HepG2 (cell line): Measurements from ENCODE around the gene CUL4A.

ENCODE experiments used
- FIP1L1 ChIP-seq: fragments of 200-400 bp; formaldehyde crosslinking; IDR thresholded peaks from 2 replicates; pipeline ENCODE4 v1.6.1; 2018; ENCODE audit warnings: low read depth, mild to moderate bottlenecking, low read length, moderate library complexity, borderline replicate concordance; ENCODE audit not compliant: insufficient read depth
- IKZF1 ChIP-seq: fragments of 450-650 bp; IDR thresholded peaks from 2 replicates; pipeline ENCODE4 v1.7.1; 2016
- TF ChIP-seq, protein P1 (sequence below): fragments of 450-650 bp; IDR thresholded peaks from 2 replicates; pipeline ENCODE4 v1.6.1; 2017; ENCODE audit warnings: mild to moderate bottlenecking
- TF ChIP-seq, protein P2 (sequence below): sonication (generic); formaldehyde crosslinking; IDR thresholded peaks from 2 replicates; pipeline ENCODE4 v1.5.0; 2020; ENCODE audit warnings: mild to moderate bottlenecking, missing genetic modification reagents, moderate library complexity

DNA sequence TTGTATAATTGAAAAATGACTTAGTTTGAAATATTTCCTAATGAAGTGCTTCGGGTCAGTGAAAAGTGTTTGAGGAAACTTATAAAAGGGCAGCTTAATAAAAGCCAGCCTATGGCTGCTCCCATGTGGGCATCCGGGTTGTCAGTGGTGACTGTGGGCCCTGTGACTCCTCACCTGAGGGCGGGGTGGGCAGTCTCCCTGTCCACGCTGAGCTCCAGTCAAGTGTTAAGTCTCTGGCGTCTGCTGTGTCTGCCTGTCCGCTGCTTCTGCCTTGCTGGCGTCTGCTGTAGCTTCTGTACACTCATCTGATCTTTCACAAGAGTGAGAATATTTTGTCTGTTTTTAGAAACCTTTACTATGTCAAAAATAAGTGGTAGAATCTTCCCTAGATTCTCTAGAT, 94.7 kb downstream of the CUL4A start:
- no peak for TF ChIP-seq FIP1L1
- TF ChIP-seq, protein P1, sequence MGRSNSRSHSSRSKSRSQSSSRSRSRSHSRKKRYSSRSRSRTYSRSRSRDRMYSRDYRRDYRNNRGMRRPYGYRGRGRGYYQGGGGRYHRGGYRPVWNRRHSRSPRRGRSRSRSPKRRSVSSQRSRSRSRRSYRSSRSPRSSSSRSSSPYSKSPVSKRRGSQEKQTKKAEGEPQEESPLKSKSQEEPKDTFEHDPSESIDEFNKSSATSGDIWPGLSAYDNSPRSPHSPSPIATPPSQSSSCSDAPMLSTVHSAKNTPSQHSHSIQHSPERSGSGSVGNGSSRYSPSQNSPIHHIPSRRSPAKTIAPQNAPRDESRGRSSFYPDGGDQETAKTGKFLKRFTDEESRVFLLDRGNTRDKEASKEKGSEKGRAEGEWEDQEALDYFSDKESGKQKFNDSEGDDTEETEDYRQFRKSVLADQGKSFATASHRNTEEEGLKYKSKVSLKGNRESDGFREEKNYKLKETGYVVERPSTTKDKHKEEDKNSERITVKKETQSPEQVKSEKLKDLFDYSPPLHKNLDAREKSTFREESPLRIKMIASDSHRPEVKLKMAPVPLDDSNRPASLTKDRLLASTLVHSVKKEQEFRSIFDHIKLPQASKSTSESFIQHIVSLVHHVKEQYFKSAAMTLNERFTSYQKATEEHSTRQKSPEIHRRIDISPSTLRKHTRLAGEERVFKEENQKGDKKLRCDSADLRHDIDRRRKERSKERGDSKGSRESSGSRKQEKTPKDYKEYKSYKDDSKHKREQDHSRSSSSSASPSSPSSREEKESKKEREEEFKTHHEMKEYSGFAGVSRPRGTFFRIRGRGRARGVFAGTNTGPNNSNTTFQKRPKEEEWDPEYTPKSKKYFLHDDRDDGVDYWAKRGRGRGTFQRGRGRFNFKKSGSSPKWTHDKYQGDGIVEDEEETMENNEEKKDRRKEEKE, result no peak
- no peak for TF ChIP-seq IKZF1
- TF ChIP-seq, protein P2, sequence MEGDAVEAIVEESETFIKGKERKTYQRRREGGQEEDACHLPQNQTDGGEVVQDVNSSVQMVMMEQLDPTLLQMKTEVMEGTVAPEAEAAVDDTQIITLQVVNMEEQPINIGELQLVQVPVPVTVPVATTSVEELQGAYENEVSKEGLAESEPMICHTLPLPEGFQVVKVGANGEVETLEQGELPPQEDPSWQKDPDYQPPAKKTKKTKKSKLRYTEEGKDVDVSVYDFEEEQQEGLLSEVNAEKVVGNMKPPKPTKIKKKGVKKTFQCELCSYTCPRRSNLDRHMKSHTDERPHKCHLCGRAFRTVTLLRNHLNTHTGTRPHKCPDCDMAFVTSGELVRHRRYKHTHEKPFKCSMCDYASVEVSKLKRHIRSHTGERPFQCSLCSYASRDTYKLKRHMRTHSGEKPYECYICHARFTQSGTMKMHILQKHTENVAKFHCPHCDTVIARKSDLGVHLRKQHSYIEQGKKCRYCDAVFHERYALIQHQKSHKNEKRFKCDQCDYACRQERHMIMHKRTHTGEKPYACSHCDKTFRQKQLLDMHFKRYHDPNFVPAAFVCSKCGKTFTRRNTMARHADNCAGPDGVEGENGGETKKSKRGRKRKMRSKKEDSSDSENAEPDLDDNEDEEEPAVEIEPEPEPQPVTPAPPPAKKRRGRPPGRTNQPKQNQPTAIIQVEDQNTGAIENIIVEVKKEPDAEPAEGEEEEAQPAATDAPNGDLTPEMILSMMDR (CRISPR knock-in tag), result no peak
